DND-41 (cell line): ENCODE measurements around the gene SCGB3A1.

Source experiments
- ATAC-seq: fragments of 200-7000 bp; cut with Tn5 transposase; 3 replicates; pipeline ENCODE4 v1.9.1; 2021; ENCODE audit warnings: low read depth; ENCODE audit not compliant: insufficient read depth
- DNase-seq: peaks from one replicate; pipeline ENCODE4 v3.0.0-alpha.2; 2020
- H2AFZ ChIP-seq: 2 replicates; pipeline ENCODE4 v1.6.0; 2012; ENCODE audit warnings: low read depth, low read length
- H3K27ac ChIP-seq: 2 replicates; pipeline ENCODE4 v1.5.1; 2012; ENCODE audit warnings: low read length, inconsistent platforms
- H3K27me3 ChIP-seq: fragments of 200-600 bp; sonication (generic); 2 replicates; pipeline ENCODE4 v1.6.0; 2012; ENCODE audit warnings: low read length, mild to moderate bottlenecking, inconsistent platforms; ENCODE audit not compliant: insufficient read depth, poor library complexity
- H3K36me3 ChIP-seq: 2 replicates; pipeline ENCODE4 v1.5.1; 2012; ENCODE audit warnings: low read length, inconsistent platforms; ENCODE audit not compliant: insufficient read depth
- H3K4me1 ChIP-seq: 2 replicates; pipeline ENCODE4 v1.5.1; 2012; ENCODE audit warnings: mild to moderate bottlenecking, low read length; ENCODE audit not compliant: insufficient read depth
- H3K4me2 ChIP-seq: 2 replicates; pipeline ENCODE4 v1.6.0; 2012; ENCODE audit warnings: mild to moderate bottlenecking, moderate library complexity, low read length, inconsistent platforms; ENCODE audit not compliant: insufficient read depth
- H3K4me3 ChIP-seq, 2 experiments: fragments of 200-600 bp in 1 of 2; shearing (Covaris generic) in 1 of 2; 2 replicates each; pipeline ENCODE4 v1.5.1; 2012 to 2016; ENCODE audit warnings: inconsistent platforms in 2 of 2, low read length in 2 of 2, mild to moderate bottlenecking in 2 of 2, low read depth in 1 of 2, moderate library complexity in 1 of 2
- H3K79me2 ChIP-seq: 2 replicates; pipeline ENCODE4 v1.6.0; 2012; ENCODE audit warnings: low read length, inconsistent platforms; ENCODE audit not compliant: insufficient read depth
- H3K9ac ChIP-seq: 2 replicates; pipeline ENCODE4 v1.6.0; 2012; ENCODE audit warnings: low read depth, mild to moderate bottlenecking, inconsistent platforms, low read length, moderate library complexity
- H3K9me3 ChIP-seq: 2 replicates; pipeline ENCODE4 v1.5.1; 2012; ENCODE audit warnings: low read length, moderate library complexity, mild to moderate bottlenecking, inconsistent platforms; ENCODE audit not compliant: insufficient read depth, severe bottlenecking
- H4K20me1 ChIP-seq: 2 replicates; pipeline ENCODE4 v1.6.0; 2012; ENCODE audit warnings: low read length; ENCODE audit not compliant: insufficient read depth
- CTCF ChIP-seq: IDR thresholded peaks from 2 replicates; pipeline ENCODE4 v1.5.1; 2012; ENCODE audit warnings: borderline replicate concordance, low read length, moderate library complexity, mild to moderate bottlenecking; ENCODE audit not compliant: poor library complexity, severe bottlenecking; ENCODE audit errors: extremely low read depth
- EZH2 ChIP-seq: IDR thresholded peaks from 3 replicates; pipeline ENCODE4 v1.6.1; 2012; ENCODE audit warnings: borderline replicate concordance, low read depth, mild to moderate bottlenecking, moderate library complexity, low read length, inconsistent platforms; ENCODE audit not compliant: severe bottlenecking

Gene SCGB3A1

GRCh38 chr5:180592176-180592575 lies 877 bp upstream of the SCGB3A1 start:
- H2AFZ ChIP-seq, result no peak overlapping the region
- TF ChIP-seq CTCF, result no peak

GRCh38 chr5:180590543-180591310 lies 572 bp downstream of the SCGB3A1 start:
- Histone ChIP-seq H3K9me3 (no peaks in the 10 kb centered on the region), H2AFZ (no peak overlapping the region), H3K4me1 (no peaks in the 10 kb centered on the region), H3K4me3 (no peak overlapping the region), H3K79me2 (no peaks in the 10 kb centered on the region), H3K27ac (no peak overlapping the region), H4K20me1 (no peaks in the 10 kb centered on the region), H3K9ac (no peak overlapping the region), H3K4me2 (no peak overlapping the region), H3K27me3 (peaks cover 7% of the 10 kb centered on the region), H3K36me3 (no peaks in the 10 kb centered on the region)
- TF ChIP-seq EZH2, result no peak
- no peak for TF ChIP-seq CTCF
- DNase-seq, result no peak
- ATAC-seq, result no peak

More at GRCh38 chr5:180592176-180592575, 877 bp upstream of the SCGB3A1 start:
- no peak for ATAC-seq
- Histone ChIP-seq H3K9me3 (no peaks in the 10 kb centered on the region), H4K20me1 (no peaks in the 10 kb centered on the region), H3K27me3 (peaks cover 7% of the 10 kb centered on the region), H3K4me2 (no peak overlapping the region), H3K4me1 (no peaks in the 10 kb centered on the region), H3K79me2 (no peaks in the 10 kb centered on the region), H3K9ac (no peak overlapping the region), H3K4me3 (no peak overlapping the region), H3K27ac (no peak overlapping the region), H3K36me3 (no peaks in the 10 kb centered on the region)
- DNase-seq, result no peak

GRCh38 chr5:180589771-180590542 lies 1.3 kb downstream of the SCGB3A1 start:
- Histone ChIP-seq H3K9me3 (no peaks in the 10 kb centered on the region), H3K4me2 (no peak overlapping the region), H3K27ac (no peak overlapping the region), H3K36me3 (no peaks in the 10 kb centered on the region), H4K20me1 (no peaks in the 10 kb centered on the region), H2AFZ (no peak overlapping the region), H3K79me2 (no peaks in the 10 kb centered on the region), H3K27me3 (peaks cover 7% of the 10 kb centered on the region), H3K4me3 (no peak overlapping the region), H3K9ac (no peak overlapping the region), H3K4me1 (no peaks in the 10 kb centered on the region)
- TF ChIP-seq CTCF (no peak), EZH2 (no peak)
- ATAC-seq (no peak), DNase-seq (no peak)
